Naive B cell (primary cell): Measurements from ENCODE around the gene POLR3H. TPM values are rescaled to one million over a fixed set of nuclear protein-coding genes. Genes with fewer than 3 reads are reported as not detected.
"Not testable (repeated sequence)": the region's sequence is repeated elsewhere in the genome, so short reads cannot be mapped to it uniquely, and the experiment has no call there.

Experiments used
- ATAC-seq, 2 donors: fragments of 150-1000 bp; cut with Tn5 transposase; 2 replicates each; pipeline ENCODE4 v1.10.0; 2021; ENCODE audit warnings: low read depth in 2 of 2, mild to moderate bottlenecking in 2 of 2, moderate library complexity in 2 of 2
- DNase-seq: peaks from one replicate; pipeline ENCODE4 v3.0.0; 2022
- H3K27ac Mint-ChIP-seq, 6 donors: one replicate each; pipeline ENCODE4 v1.8.0; 2020 to 2022; ENCODE audit warnings: mild to moderate bottlenecking in 6 of 6, mixed read lengths in 6 of 6, moderate library complexity in 5 of 6, inconsistent platforms in 2 of 6
- H3K27me3 Mint-ChIP-seq, 3 donors: one replicate each; pipeline ENCODE4 v1.8.0; 2021 to 2022; ENCODE audit warnings: mixed read lengths in 3 of 3, mild to moderate bottlenecking in 1 of 3
- H3K36me3 Mint-ChIP-seq, 2 donors: one replicate each; pipeline ENCODE4 v1.8.0; 2020 to 2022; ENCODE audit warnings: mixed read lengths in 2 of 2, inconsistent platforms in 1 of 2, mild to moderate bottlenecking in 1 of 2
- H3K4me1 Mint-ChIP-seq, 3 donors: one replicate each; pipeline ENCODE4 v1.8.0; 2020 to 2022; ENCODE audit warnings: mixed read lengths in 3 of 3, inconsistent platforms in 1 of 3, mild to moderate bottlenecking in 1 of 3, moderate library complexity in 1 of 3
- H3K4me3 Mint-ChIP-seq, 8 donors: one replicate each; pipeline ENCODE4 v1.8.0; 2020 to 2022; ENCODE audit warnings: mild to moderate bottlenecking in 8 of 8, mixed read lengths in 8 of 8, moderate library complexity in 8 of 8, inconsistent platforms in 2 of 8
- H3K9me3 Mint-ChIP-seq, 7 donors: one replicate each; pipeline ENCODE4 v1.8.0; 2020 to 2022; ENCODE audit warnings: mixed read lengths in 7 of 7, mild to moderate bottlenecking in 5 of 7, inconsistent platforms in 2 of 7, moderate library complexity in 1 of 7
- polyA plus RNA-seq, 6 donors: library from polyadenylated mRNA; unstranded; fragments of 300-500 nt; fragmentation: Illumina TruSeq; gene quantifications; one replicate each; pipeline ENCODE4 v1.2.3, GENCODE V29; 2021; ENCODE audit warnings: low read depth in 6 of 6

The POLR3H gene
- polyA plus RNA-seq, 6 donors from 2014 or later: 17.9 to 27.2 (median 22.6) TPM

GRCh38 chr22:41575533-41575932 lies 31.3 kb upstream of the POLR3H start:
- Mint-ChIP-seq H3K4me3 (no peak overlapping the region), H3K27me3 (no peaks in the 10 kb centered on the region), H3K9me3 (peaks cover 0 to 5% (median 0%) of the 10 kb centered on the region in 7 donors), H3K36me3 (peaks cover 0 to 8% of the 10 kb centered on the region in 2 donors), H3K4me1 (peaks cover 0 to 6% (median 1%) of the 10 kb centered on the region in 3 donors), H3K27ac (no peak overlapping the region)
- ATAC-seq (no peak), DNase-seq (no peak)

- H3K27me3 Mint-ChIP-seq: no peaks in the 10 kb centered on the region
- H3K4me3 Mint-ChIP-seq: no peak overlapping the region
- no peak for ATAC-seq
- no peak for DNase-seq
- H3K36me3 Mint-ChIP-seq: peaks cover 0 to 8% of the 10 kb centered on the region in 2 donors
- peak overlapping the region in 1 of 6 donors; percentile 44 for H3K27ac Mint-ChIP-seq
- peaks cover 0 to 5% (median 0%) of the 10 kb centered on the region in 7 donors for H3K9me3 Mint-ChIP-seq
- peaks cover 0 to 6% (median 0%) of the 10 kb centered on the region in 3 donors for H3K4me1 Mint-ChIP-seq
Measured at GRCh38 chr22:41574847-41575381, 30.6 kb upstream of the POLR3H start.

GRCh38 chr22:41573677-41574076 lies 29.4 kb upstream of the POLR3H start:
- Mint-ChIP-seq H3K27me3 (peaks cover 0 to 4% (median 0%) of the 10 kb centered on the region in 3 donors), H3K4me3 (no peak overlapping the region), H3K36me3 (peaks cover 0 to 8% of the 10 kb centered on the region in 2 donors), H3K9me3 (peaks cover 0 to 5% (median 0%) of the 10 kb centered on the region in 7 donors), H3K27ac (no peak overlapping the region), H3K4me1 (peaks cover 0 to 6% (median 0%) of the 10 kb centered on the region in 3 donors)
- ATAC-seq (no peak), DNase-seq (no peak)

- H3K4me3 Mint-ChIP-seq, H3K9me3 Mint-ChIP-seq, H3K27ac Mint-ChIP-seq, H3K27me3 Mint-ChIP-seq, ATAC-seq, H3K36me3 Mint-ChIP-seq, DNase-seq, H3K4me1 Mint-ChIP-seq: not testable (repeated sequence)
Measured at GRCh38 chr22:41572305-41572704, 28.0 kb upstream of the POLR3H start.

GRCh38 chr22:41571786-41572185 lies 27.5 kb upstream of the POLR3H start:
- peaks cover 0 to 4% (median 0%) of the 10 kb centered on the region in 3 donors for H3K27me3 Mint-ChIP-seq
- ATAC-seq (no peak), DNase-seq (no peak)
- H3K36me3 Mint-ChIP-seq: no peaks in the 10 kb centered on the region
- no peak overlapping the region for H3K4me3 Mint-ChIP-seq
- H3K27ac Mint-ChIP-seq: no peak overlapping the region
- H3K9me3 Mint-ChIP-seq: peaks cover 0 to 5% (median 0%) of the 10 kb centered on the region in 7 donors
- H3K4me1 Mint-ChIP-seq: no peaks in the 10 kb centered on the region

- DNase-seq: no peak
- no peaks in the 10 kb centered on the region for H3K36me3 Mint-ChIP-seq
- peaks cover 0 to 4% (median 0%) of the 10 kb centered on the region in 3 donors for H3K27me3 Mint-ChIP-seq
Measured at GRCh38 chr22:41570221-41570620, 26.0 kb upstream of the POLR3H start.

GRCh38 chr22:41568811-41569210 lies 24.5 kb upstream of the POLR3H start:
- DNase-seq (no peak), ATAC-seq (no peak)
- no peaks in the 10 kb centered on the region for H3K4me1 Mint-ChIP-seq
- H3K36me3 Mint-ChIP-seq: no peaks in the 10 kb centered on the region
- no peak overlapping the region for H3K4me3 Mint-ChIP-seq
- H3K9me3 Mint-ChIP-seq: peaks cover 0 to 5% (median 0%) of the 10 kb centered on the region in 7 donors
- H3K27ac Mint-ChIP-seq: no peak overlapping the region
- H3K27me3 Mint-ChIP-seq: peaks cover 0 to 11% (median 0%) of the 10 kb centered on the region in 3 donors

More at GRCh38 chr22:41570221-41570620, 26.0 kb upstream of the POLR3H start:
- Mint-ChIP-seq H3K27ac (peak overlapping the region in 1 of 6 donors; percentile 62), H3K4me1 (no peaks in the 10 kb centered on the region), H3K9me3 (peaks cover 0 to 5% (median 0%) of the 10 kb centered on the region in 7 donors), H3K4me3 (no peak overlapping the region)
- no peak for ATAC-seq

- DNase-seq (no peak), ATAC-seq (no peak)
- Mint-ChIP-seq H3K4me3 (no peak overlapping the region), H3K9me3 (peaks cover 0 to 2% (median 0%) of the 10 kb centered on the region in 7 donors), H3K27me3 (peaks cover 5 to 20% (median 6%) of the 10 kb centered on the region in 3 donors), H3K4me1 (no peaks in the 10 kb centered on the region), H3K36me3 (no peaks in the 10 kb centered on the region), H3K27ac (no peak overlapping the region)
Measured at GRCh38 chr22:41567512-41567768, 23.2 kb upstream of the POLR3H start.

- no peak for DNase-seq
- Mint-ChIP-seq H3K9me3 (no peaks in the 10 kb centered on the region), H3K4me3 (no peak overlapping the region), H3K27me3 (peaks cover 5 to 39% (median 25%) of the 10 kb centered on the region in 3 donors), H3K4me1 (no peaks in the 10 kb centered on the region), H3K27ac (no peak overlapping the region), H3K36me3 (no peaks in the 10 kb centered on the region)
- no peak for ATAC-seq
Measured at GRCh38 chr22:41565403-41566054, 21.3 kb upstream of the POLR3H start.

- H3K27ac Mint-ChIP-seq: no peak overlapping the region
Measured at GRCh38 chr22:41564563-41564962, 20.3 kb upstream of the POLR3H start.

GRCh38 chr22:41563051-41563711 lies 18.9 kb upstream of the POLR3H start:
- Mint-ChIP-seq H3K27me3 (peaks cover 5 to 51% (median 32%) of the 10 kb centered on the region in 3 donors), H3K27ac (no peak overlapping the region), H3K4me1 (no peaks in the 10 kb centered on the region), H3K9me3 (no peaks in the 10 kb centered on the region), H3K4me3 (no peak overlapping the region), H3K36me3 (no peaks in the 10 kb centered on the region)
- no peak for DNase-seq
- ATAC-seq: no peak

More at GRCh38 chr22:41564563-41564962, 20.3 kb upstream of the POLR3H start:
- Mint-ChIP-seq H3K4me3 (no peak overlapping the region), H3K36me3 (no peaks in the 10 kb centered on the region), H3K9me3 (no peaks in the 10 kb centered on the region), H3K27me3 (peaks cover 5 to 47% (median 32%) of the 10 kb centered on the region in 3 donors), H3K4me1 (no peaks in the 10 kb centered on the region)
- DNase-seq (no peak), ATAC-seq (no peak)

GRCh38 chr22:41562461-41562860 lies 18.2 kb upstream of the POLR3H start:
- H3K36me3 Mint-ChIP-seq: no peaks in the 10 kb centered on the region
- H3K4me3 Mint-ChIP-seq: no peak overlapping the region
- H3K9me3 Mint-ChIP-seq: no peaks in the 10 kb centered on the region
- DNase-seq (no peak), ATAC-seq (no peak)
- no peaks in the 10 kb centered on the region for H3K4me1 Mint-ChIP-seq
- peaks cover 5 to 58% (median 38%) of the 10 kb centered on the region in 3 donors for H3K27me3 Mint-ChIP-seq
- H3K27ac Mint-ChIP-seq: no peak overlapping the region

GRCh38 chr22:41561788-41562187 lies 17.5 kb upstream of the POLR3H start:
- no peak overlapping the region for H3K27ac Mint-ChIP-seq
- no peak for ATAC-seq

GRCh38 chr22:41561335-41561734 lies 17.1 kb upstream of the POLR3H start:
- ATAC-seq: no peak
- DNase-seq: no peak
- Mint-ChIP-seq H3K27me3 (peaks cover 11 to 66% (median 46%) of the 10 kb centered on the region in 3 donors), H3K4me1 (no peaks in the 10 kb centered on the region), H3K27ac (no peak overlapping the region), H3K9me3 (no peaks in the 10 kb centered on the region), H3K4me3 (no peak overlapping the region), H3K36me3 (no peaks in the 10 kb centered on the region)

More at GRCh38 chr22:41561788-41562187, 17.5 kb upstream of the POLR3H start:
- H3K27me3 Mint-ChIP-seq: peaks cover 8 to 62% (median 41%) of the 10 kb centered on the region in 3 donors
- H3K4me1 Mint-ChIP-seq: no peaks in the 10 kb centered on the region
- no peak overlapping the region for H3K4me3 Mint-ChIP-seq
- no peaks in the 10 kb centered on the region for H3K9me3 Mint-ChIP-seq
- no peaks in the 10 kb centered on the region for H3K36me3 Mint-ChIP-seq
- DNase-seq: no peak
